ENCODE measurements around the gene CFAP157.

The CFAP157 gene

GRCh38 chr9:127746959-127747569, 40.3 kb downstream of the CFAP157 start:
- no peak for TF ChIP-seq CTCF (conservative IDR thresholded peaks at IDR 0.05; ENCODE audit: low read length)
- no peak for DNase-seq (ENCODE audit: low read depth)
- H3K4me3 ChIP-seq (ENCODE audit: low read length): no peak overlapping the region

- no peak for DNase-seq (ENCODE audit: low read depth)
- no peak overlapping the region for H3K4me3 ChIP-seq (ENCODE audit: low read length)
- TF ChIP-seq CTCF (conservative IDR thresholded peaks at IDR 0.05; ENCODE audit: low read length): no peak
Observed at GRCh38 chr9:127749090-127749787, 42.5 kb downstream of the CFAP157 start.

- no peak for TF ChIP-seq CTCF (conservative IDR thresholded peaks at IDR 0.05; ENCODE audit: low read length)
- peak; percentile 12 for DNase-seq (ENCODE audit: low read depth)
- no peak overlapping the region for H3K4me3 ChIP-seq (ENCODE audit: low read length)
Observed at GRCh38 chr9:127751269-127752054, 44.7 kb downstream of the CFAP157 start.

GRCh38 chr9:127753148-127753547, 46.4 kb downstream of the CFAP157 start:
- DNase-seq (ENCODE audit: low read depth): no peak
- no peak for TF ChIP-seq CTCF (conservative IDR thresholded peaks at IDR 0.05; ENCODE audit: low read length)
- no peak overlapping the region for H3K4me3 ChIP-seq (ENCODE audit: low read length)

- no peak for TF ChIP-seq CTCF (conservative IDR thresholded peaks at IDR 0.05; ENCODE audit: low read length)
- no peak overlapping the region for H3K4me3 ChIP-seq (ENCODE audit: low read length)
- no peak for DNase-seq (ENCODE audit: low read depth)
Observed at GRCh38 chr9:127753622-127754021, 46.8 kb downstream of the CFAP157 start.

GRCh38 chr9:127754099-127755060, 47.6 kb downstream of the CFAP157 start:
- no peak for DNase-seq (ENCODE audit: low read depth)
- TF ChIP-seq CTCF (conservative IDR thresholded peaks at IDR 0.05; ENCODE audit: low read length): no peak

More at GRCh38 chr9:127754099-127755060, 47.6 kb downstream of the CFAP157 start:
- H3K4me3 ChIP-seq (ENCODE audit: low read length): no peak overlapping the region

Data from AG10803 (cell line).